Ovary (tissue), 9 donors: ENCODE measurements around the gene PTPRN2. TPM values are rescaled to one million over a fixed set of nuclear protein-coding genes. Genes with fewer than 3 reads are reported as not detected.

ENCODE experiments used
- DNase-seq, 5 donors: peaks; one replicate each; pipeline ENCODE4 v3.0.0-alpha.2; 2019 to 2020
- H3K27ac ChIP-seq, 2 donors: fragments of 200-600 bp; one replicate each; pipeline versions ENCODE4 v1.5.1 to v1.8.0; 2019 to 2022
- H3K27me3 ChIP-seq: fragments of 200-600 bp; one replicate; pipeline ENCODE4 v1.8.0; 2022
- H3K36me3 ChIP-seq: fragments of 200-600 bp; sonication (generic); one replicate; pipeline ENCODE4 v1.5.1; 2019
- H3K4me1 ChIP-seq: one replicate; pipeline ENCODE4 v1.8.1; 2013; ENCODE audit warnings: mild to moderate bottlenecking, moderate library complexity; ENCODE audit not compliant: insufficient read depth
- H3K4me3 ChIP-seq: fragments of 200-600 bp; sonication (generic); one replicate; pipeline ENCODE4 v1.5.1; 2017
- H3K9me3 ChIP-seq, 2 donors: fragments of 200-600 bp in 1 of 2; sonication (generic) in 1 of 2; one replicate each; pipeline versions ENCODE4 v1.5.1 to v1.8.1; 2013 to 2019; ENCODE audit warnings: mild to moderate bottlenecking in 1 of 2, moderate library complexity in 1 of 2
- CTCF ChIP-seq, 3 donors: fragments of 450-650 bp in 2 of 3; fragments of 200-600 bp in 1 of 3; IDR thresholded peaks; one replicate each; pipeline versions ENCODE4 v1.5.1 to v1.8.0; 2016 to 2022; ENCODE audit warnings: antibody characterized with exemption in 3 of 3, mild to moderate bottlenecking in 1 of 3
- EP300 ChIP-seq: sonication (generic); formaldehyde crosslinking; IDR thresholded peaks from one replicate; pipeline ENCODE4 v1.6.1; 2017; ENCODE audit warnings: antibody characterized with exemption
- POLR2A ChIP-seq: fragments of 450-650 bp; IDR thresholded peaks from one replicate; pipeline ENCODE4 v1.6.1; 2017; ENCODE audit warnings: antibody characterized with exemption, mild to moderate bottlenecking, moderate library complexity
- WGBS, 3 donors: extraction: QIAGEN DNeasy Blood & Tissue Kit in 1 of 3; methylation state at CpG; one replicate each; pipeline versions ENCODE4 v1.1.5 to v1.1.7; 2013 to 2017; 5-methylcytosine and 5-hydroxymethylcytosine counted together
- intact Hi-C, 4 donors: fragments of 100-400 bp; cut with DNase I; formaldehyde crosslinking; loops; one replicate each; pipeline versions ENCODE4 v1.11.0 to v1.15.1; 2022 to 2023
- polyA plus RNA-seq, 2 donors: library from polyadenylated mRNA; stranded (reverse); fragments of 200-250 nt in 1 of 2; fragments of 350-450 nt in 1 of 2; fragmentation: Illumina TruSeq in 1 of 2; extraction: RNeasy Lipid Tissue Mini Kit (QIAGEN cat#74804) in 1 of 2; gene quantifications; one replicate each; pipeline ENCODE4 v1.2.3, GENCODE V29; 2013 to 2014
- total RNA-seq, 7 donors: library from RNA; depleted of rRNA in 2 of 7; stranded (reverse); fragments of >200 nt in 2 of 7; fragmentation: NEBNext Ultra II Directional in 3 of 7; extraction: Animal tissue kit (Norgen Biotek cat#: 25700) in 3 of 7; gene quantifications; one replicate each; pipeline versions ENCODE4 v1.1.0 to v1.2.4, GENCODE V29; 2016 to 2023
- donor health status: DM: no; HTN: no; CAD: no; lungs with moderate emphysema.
- donor health status: DM: no; HTN: no; CAD: no.
- donor health status: Bipolar disorder and iron deficiency.
- donor health status: DM: yes; HTN: yes; CAD: no.
- donor health status: DM: no; HTN: no; CAD: no.
- donor health status: DM: yes; HTN: yes; CAD: no.

The PTPRN2 gene
- total and polyA plus RNA-seq, 9 donors = 3.5 to 11.1 (median 5.9) TPM

- no peaks in the 10 kb centered on the region for H3K27me3 ChIP-seq
- no peak for TF ChIP-seq CTCF (IDR thresholded peaks at IDR 0.05)
- no peak for TF ChIP-seq POLR2A
- TF ChIP-seq EP300 = no peak
- no peaks in the 10 kb centered on the region for H3K4me1 ChIP-seq
- DNase-seq = no peak
- intact Hi-C loops = no loop called here
- H3K36me3 ChIP-seq = no peaks in the 10 kb centered on the region
- H3K9me3 ChIP-seq = no peaks in the 10 kb centered on the region
- no peak overlapping the region for H3K4me3 ChIP-seq
- no peak overlapping the region for H3K27ac ChIP-seq
- WGBS, 3 donors = 90 to 94% (median 90%) methylated on average over 18 of the region's 18 CpGs
Measured at GRCh38 chr7:157907091-157907490, 680.5 kb downstream of the PTPRN2 start.

GRCh38 chr7:157906583-157906982, 681.0 kb downstream of the PTPRN2 start:
- Histone ChIP-seq H3K27ac (no peak overlapping the region), H3K27me3 (no peaks in the 10 kb centered on the region), H3K9me3 (no peaks in the 10 kb centered on the region), H3K36me3 (no peaks in the 10 kb centered on the region), H3K4me1 (no peaks in the 10 kb centered on the region), H3K4me3 (no peak overlapping the region)
- no peak for TF ChIP-seq EP300
- no peak for DNase-seq
- intact Hi-C loops = no loop called here
- 82 to 88% (median 86%) methylated on average over 7 of the region's 7 CpGs for WGBS, 3 donors

GRCh38 chr7:157905651-157906461, 681.8 kb downstream of the PTPRN2 start:
- 36 to 37% (median 36%) methylated on average over 20 of the region's 20 CpGs for WGBS, 3 donors
- Histone ChIP-seq H3K4me3 (no peak overlapping the region), H3K27me3 (no peaks in the 10 kb centered on the region), H3K36me3 (no peaks in the 10 kb centered on the region), H3K27ac (no peak overlapping the region), H3K4me1 (no peaks in the 10 kb centered on the region), H3K9me3 (no peaks in the 10 kb centered on the region)
- TF ChIP-seq CTCF (IDR thresholded peaks at IDR 0.05) = no peak
- TF ChIP-seq EP300 = no peak
- no peak for TF ChIP-seq POLR2A
- no peak for DNase-seq
- intact Hi-C loops = no loop called here

- no peak overlapping the region for H3K27ac ChIP-seq
- 72 to 79% (median 72%) methylated on average over 17 of the region's 17 CpGs for WGBS, 3 donors
- intact Hi-C loops = no loop called here
- H3K27me3 ChIP-seq = no peaks in the 10 kb centered on the region
- H3K9me3 ChIP-seq = no peaks in the 10 kb centered on the region
- TF ChIP-seq EP300 = no peak
- no peak for TF ChIP-seq CTCF (IDR thresholded peaks at IDR 0.05)
- TF ChIP-seq POLR2A = no peak
- no peak overlapping the region for H3K4me3 ChIP-seq
- no peaks in the 10 kb centered on the region for H3K4me1 ChIP-seq
- H3K36me3 ChIP-seq = no peaks in the 10 kb centered on the region
- DNase-seq = no peak
Measured at GRCh38 chr7:157904866-157905570, 682.6 kb downstream of the PTPRN2 start.
